HepG2 (cell line): ENCODE results near the gene LRIG1. TPM values are rescaled to one million over a fixed set of nuclear protein-coding genes. Genes with fewer than 3 reads are reported as not detected.

Experiments used
- BCL6 ChIP-seq: IDR thresholded peaks from 2 replicates; pipeline ENCODE4 v1.6.1; 2016; ENCODE audit warnings: missing genetic modification reagents, missing compliant biosample characterization
- GTF3A ChIP-seq: sonication (generic); formaldehyde crosslinking; conservative IDR thresholded peaks from 2 replicates; pipeline ENCODE4 v1.4.0; 2020; ENCODE audit warnings: mild to moderate bottlenecking, missing genetic modification reagents
- HMGA1 ChIP-seq: sonication (generic); formaldehyde crosslinking; conservative IDR thresholded peaks from 2 replicates; pipeline ENCODE4 v1.4.0; 2020; ENCODE audit warnings: missing genetic modification reagents
- HNRNPUL1 ChIP-seq: fragments of 200-400 bp; formaldehyde crosslinking; IDR thresholded peaks from 2 replicates; pipeline ENCODE4 v1.6.1; 2017; ENCODE audit warnings: low read depth, mild to moderate bottlenecking, low read length, moderate library complexity
- IRF1 ChIP-seq: sonication (generic); formaldehyde crosslinking; IDR thresholded peaks from 2 replicates; pipeline ENCODE4 v1.4.0; 2020; ENCODE audit warnings: low read depth, mild to moderate bottlenecking, missing genetic modification reagents
- MED1 ChIP-seq: sonication (generic); formaldehyde crosslinking; IDR thresholded peaks from 2 replicates; pipeline ENCODE4 v1.4.0; 2020; ENCODE audit warnings: missing genetic modification reagents
- MIXL1 ChIP-seq: IDR thresholded peaks from 2 replicates; pipeline ENCODE4 v1.6.1; 2016
- NFE2 ChIP-seq: sonication (generic); formaldehyde crosslinking; IDR thresholded peaks from 2 replicates; pipeline ENCODE4 v1.4.0; 2020; ENCODE audit warnings: missing genetic modification reagents
- NFE2L2 ChIP-seq: fragments of 150-350 bp; IDR thresholded peaks from 2 replicates; pipeline ENCODE4 v1.6.1; 2014; ENCODE audit warnings: low read length
- RBM39 ChIP-seq: fragments of 200-400 bp; formaldehyde crosslinking; IDR thresholded peaks from one replicate; pipeline ENCODE4 v1.6.1; 2018; ENCODE audit warnings: antibody characterized with exemption, mild to moderate bottlenecking, low read depth, low read length; ENCODE audit not compliant: poor library complexity, severe bottlenecking
- REPIN1 ChIP-seq: sonication (generic); formaldehyde crosslinking; IDR thresholded peaks from 2 replicates; pipeline ENCODE4 v1.8.0; 2022; ENCODE audit warnings: missing genetic modification reagents, low read depth, mild to moderate bottlenecking, borderline replicate concordance
- RNF2 ChIP-seq: fragments of 450-650 bp; conservative IDR thresholded peaks from 2 replicates; pipeline ENCODE4 v1.6.1; 2016; ENCODE audit warnings: low read depth
- SIN3A ChIP-seq: IDR thresholded peaks from 2 replicates; pipeline ENCODE4 v1.6.1; 2011; ENCODE audit warnings: low read depth, mild to moderate bottlenecking, control low read depth, low read length, borderline replicate concordance
- SRY ChIP-seq: sonication (generic); formaldehyde crosslinking; IDR thresholded peaks from 2 replicates; pipeline ENCODE4 v1.8.0; 2022; ENCODE audit warnings: mild to moderate bottlenecking, missing genetic modification reagents
- ZBTB38 ChIP-seq: sonication (generic); formaldehyde crosslinking; IDR thresholded peaks from 2 replicates; pipeline ENCODE4 v1.5.1; 2020; ENCODE audit warnings: mild to moderate bottlenecking, missing genetic modification reagents
- ZFP91 ChIP-seq: sonication (generic); formaldehyde crosslinking; IDR thresholded peaks from 2 replicates; pipeline ENCODE4 v1.9.0; 2022; ENCODE audit warnings: missing genetic modification reagents, mild to moderate bottlenecking, borderline replicate concordance
- ZNF207 ChIP-seq: fragments of 450-650 bp; IDR thresholded peaks from 2 replicates; pipeline ENCODE4 v1.6.1; 2016; ENCODE audit warnings: antibody characterized with exemption, borderline replicate concordance
- ZNF615 ChIP-seq: sonication (generic); formaldehyde crosslinking; IDR thresholded peaks from 2 replicates; pipeline ENCODE4 v1.5.0; 2020; ENCODE audit warnings: mild to moderate bottlenecking, missing genetic modification reagents, borderline replicate concordance
- ZNF687 ChIP-seq: sonication (generic); formaldehyde crosslinking; IDR thresholded peaks from 2 replicates; pipeline ENCODE4 v1.5.1; 2020; ENCODE audit warnings: mild to moderate bottlenecking, missing genetic modification reagents, moderate library complexity
- ZNF800 ChIP-seq: sonication (generic); formaldehyde crosslinking; IDR thresholded peaks from 2 replicates; pipeline ENCODE4 v1.4.0; 2020; ENCODE audit warnings: missing genetic modification reagents
- polyA plus RNA-seq, 8 experiments: library from polyadenylated mRNA; depleted of rRNA in 3 of 8; stranded (reverse) in 7 of 8; unstranded in 1 of 8; fragments of >200 nt; fragmentation: Illumina TruSeq in 4 of 8; extraction: Trizol in 4 of 8; gene quantifications; 2 replicates each; pipeline versions ENCODE4 v1.2.1 to v1.2.3, GENCODE V29; 2011 to 2016; ENCODE audit warnings: low read depth in 4 of 8, missing spikeins in 1 of 8, mixed read lengths in 1 of 8; ENCODE audit not compliant: insufficient read depth in 1 of 8
- total RNA-seq, 5 experiments: library from RNA; depleted of rRNA; stranded (reverse); fragments of >200 nt; fragmentation: Illumina TruSeq; extraction: Trizol; gene quantifications; 2 replicates each; pipeline ENCODE4 v1.2.3, GENCODE V29; 2016; ENCODE audit warnings: low read depth in 1 of 5

Gene LRIG1
- total and polyA plus RNA-seq, 2 of the 13 experiments (the other 11 are each of a cell fraction or from before 2014, with no cell fraction given): 17.8 to 24.8 TPM

GRCh38 chr3:66481071-66482017, 19.5 kb downstream of the LRIG1 start (continued):
- no peak for TF ChIP-seq ZNF207
- TF ChIP-seq NFE2 (CRISPR knock-in tag): no peak
- peak; percentile 24; the same call in 1 of the 2 replicates for TF ChIP-seq HNRNPUL1
- TF ChIP-seq HMGA1: no peak
- TF ChIP-seq SRY (CRISPR knock-in tag): peak; percentile 42; the same call in 1 of the 2 replicates
- peak; percentile 98 for TF ChIP-seq MIXL1 (CRISPR knock-in tag)
- no peak; the same call in 1 of the 2 replicates for TF ChIP-seq ZNF615 (CRISPR knock-in tag)
- no peak for TF ChIP-seq ZBTB38 (CRISPR knock-in tag)
- TF ChIP-seq ZNF800: 0 out of 2 replicates have a peak, but pooled peaks have one; percentile 32
- peak; percentile 97 for TF ChIP-seq MED1 (CRISPR knock-in tag)
- TF ChIP-seq SIN3A: peak; percentile 70; the same call in 1 of the 2 replicates
- no peak; the same call in 1 of the 2 replicates for TF ChIP-seq ZNF687 (CRISPR knock-in tag)
- TF ChIP-seq NFE2L2: no peak; the same call in 1 of the 2 replicates
- TF ChIP-seq GTF3A: 0 out of 2 replicates have a peak, but pooled peaks have one; percentile 66
- peak; percentile 97 for TF ChIP-seq BCL6 (CRISPR knock-in tag)
- peak; percentile 70; the same call in 1 of the 2 replicates for TF ChIP-seq REPIN1 (CRISPR knock-in tag)
- TF ChIP-seq RNF2: no peak
- TF ChIP-seq ZFP91: peak; percentile 75
- TF ChIP-seq RBM39: no peak
- TF ChIP-seq IRF1 (CRISPR knock-in tag): no peak
